ENCODE data around the gene DSCAM.

DNA sequence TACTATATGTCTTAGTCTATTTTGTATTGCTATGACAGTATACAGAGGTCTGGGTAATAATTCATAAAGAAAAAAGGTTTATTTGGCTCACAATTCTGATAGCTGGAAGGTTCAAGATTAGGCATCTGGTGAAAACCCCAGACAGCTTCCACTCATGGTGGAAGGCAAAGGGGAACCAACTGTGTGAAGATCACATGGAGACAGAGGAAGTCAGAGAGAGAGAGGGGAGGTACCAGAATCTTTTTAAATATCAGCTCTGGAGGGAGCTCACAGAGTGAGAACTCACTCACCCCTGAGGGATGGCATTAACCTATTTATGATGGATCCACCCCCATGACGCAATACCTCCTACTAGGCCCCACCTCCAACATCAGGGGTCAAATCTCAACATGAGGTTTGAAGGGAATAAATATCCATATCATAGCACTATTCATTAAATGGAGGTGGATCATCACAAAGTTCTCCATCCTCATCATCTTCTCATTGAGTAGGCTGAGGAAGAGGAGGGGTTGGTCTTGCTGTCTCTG lies 290.5 kb downstream of the DSCAM start:
- no peak for TF ChIP-seq POLR2AphosphoS5 (IDR thresholded peaks at IDR 0.05; ENCODE audit: low read depth, low read length)
- TF ChIP-seq POLR2A (IDR thresholded peaks at IDR 0.05; ENCODE audit: low read depth, low read length), result no peak
